ENCODE data around the gene TTC21A.

Gene TTC21A

DNA sequence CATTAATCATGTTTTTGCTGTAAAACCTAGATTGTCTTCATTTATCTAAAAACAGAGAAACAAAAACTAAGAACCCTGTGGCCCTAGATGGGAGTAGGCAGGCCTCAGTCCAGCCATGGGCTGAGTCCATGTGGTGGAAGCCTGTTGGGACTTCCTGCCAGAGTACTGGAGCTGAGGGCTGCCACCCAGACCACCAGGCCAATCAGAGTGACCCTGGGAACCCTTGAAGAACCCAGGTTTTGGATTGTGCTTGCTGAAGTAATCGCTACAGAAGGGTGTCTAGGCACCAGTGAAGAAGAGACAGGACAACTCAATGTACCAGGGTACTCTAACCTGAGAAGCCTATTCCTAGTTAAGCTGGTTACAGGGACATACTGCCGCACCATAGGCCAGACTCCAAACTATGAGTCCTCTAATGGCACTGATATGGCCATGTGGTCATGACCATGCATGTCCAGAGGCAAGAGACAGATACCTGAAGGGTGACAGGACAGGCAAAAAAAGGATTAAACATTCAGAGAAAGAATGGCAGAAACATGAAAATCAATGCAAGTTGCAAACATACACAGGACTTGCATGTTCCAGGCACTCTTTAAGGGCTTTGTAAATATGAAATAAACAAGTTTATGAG lies 33.0 kb downstream of the TTC21A start:
- no peaks in the 10 kb centered on the region for H3K4me1 ChIP-seq (ENCODE audit: insufficient read depth, low read length)
- no peak overlapping the region for H3K4me3 ChIP-seq (ENCODE audit: low read length)
- no peak overlapping the region for H3K9ac ChIP-seq (ENCODE audit: low read depth, low read length)
- peaks cover 54% of the 10 kb centered on the region for H3K36me3 ChIP-seq (ENCODE audit: insufficient read depth, low read length)
- 96% methylated on average over 2 of the region's 2 CpGs for WGBS
- no peak overlapping the region for H3K27ac ChIP-seq (ENCODE audit: low read depth, low read length)
- no peaks in the 10 kb centered on the region for H3K27me3 ChIP-seq (ENCODE audit: insufficient read depth, low read length)
- H3K9me3 ChIP-seq (ENCODE audit: insufficient read depth, low read depth, low read length) = no peaks in the 10 kb centered on the region

- Histone ChIP-seq H3K4me3 (ENCODE audit: low read length) (no peak overlapping the region), H3K9me3 (ENCODE audit: insufficient read depth, low read depth, low read length) (no peaks in the 10 kb centered on the region), H3K27me3 (ENCODE audit: insufficient read depth, low read length) (no peaks in the 10 kb centered on the region), H3K4me1 (ENCODE audit: insufficient read depth, low read length) (no peaks in the 10 kb centered on the region), H3K36me3 (ENCODE audit: insufficient read depth, low read length) (peaks cover 64% of the 10 kb centered on the region), H3K9ac (ENCODE audit: low read depth, low read length) (no peak overlapping the region), H3K27ac (ENCODE audit: low read depth, low read length) (no peak overlapping the region)
- WGBS = 93% methylated on average over 4 of the region's 4 CpGs
Observed at GRCh38 chr3:39141171-39141995, 33.9 kb downstream of the TTC21A start.

DNA sequence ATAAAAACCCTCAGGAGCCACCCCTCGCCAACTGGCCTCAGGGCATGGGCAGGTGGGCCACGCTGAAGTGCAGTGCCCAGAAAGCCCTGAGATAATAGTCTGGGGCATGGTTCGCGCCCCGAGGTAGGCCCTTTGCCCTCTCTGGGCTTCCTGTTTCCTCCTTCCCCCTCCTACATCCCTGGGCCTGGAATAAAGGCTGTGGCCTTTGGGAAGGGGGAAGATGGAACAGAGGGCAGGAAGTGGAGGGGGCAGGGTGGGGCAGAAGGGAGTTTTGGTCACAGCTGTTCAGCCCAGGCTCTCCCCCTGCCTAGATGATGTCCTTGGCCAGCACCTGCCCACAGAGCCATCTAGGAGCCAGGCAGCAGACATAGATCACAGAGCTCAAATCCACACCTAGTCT lies 34.6 kb downstream of the TTC21A start:
- 89% methylated on average over 4 of the region's 5 CpGs for WGBS
- peaks cover 65% of the 10 kb centered on the region for H3K36me3 ChIP-seq (ENCODE audit: insufficient read depth, low read length)
- no peak overlapping the region for H3K27ac ChIP-seq (ENCODE audit: low read depth, low read length)
- no peak overlapping the region for H3K4me3 ChIP-seq (ENCODE audit: low read length)
- H3K9me3 ChIP-seq (ENCODE audit: insufficient read depth, low read depth, low read length) = no peaks in the 10 kb centered on the region
- no peaks in the 10 kb centered on the region for H3K27me3 ChIP-seq (ENCODE audit: insufficient read depth, low read length)
- H3K4me1 ChIP-seq (ENCODE audit: insufficient read depth, low read length) = no peaks in the 10 kb centered on the region; the same call in 1 of the 2 replicates
- H3K9ac ChIP-seq (ENCODE audit: low read depth, low read length) = no peak overlapping the region

- H3K27me3 ChIP-seq (ENCODE audit: insufficient read depth, low read length) = no peaks in the 10 kb centered on the region
- no peak overlapping the region for H3K27ac ChIP-seq (ENCODE audit: low read depth, low read length)
- H3K4me3 ChIP-seq (ENCODE audit: low read length) = no peak overlapping the region
- peaks cover 65% of the 10 kb centered on the region for H3K36me3 ChIP-seq (ENCODE audit: insufficient read depth, low read length)
- H3K9me3 ChIP-seq (ENCODE audit: insufficient read depth, low read depth, low read length) = no peaks in the 10 kb centered on the region
- no peak overlapping the region for H3K9ac ChIP-seq (ENCODE audit: low read depth, low read length)
- WGBS = 84% methylated on average over 14 of the region's 14 CpGs
- peaks cover 11% of the 10 kb centered on the region for H3K4me1 ChIP-seq (ENCODE audit: insufficient read depth, low read length)
Observed at GRCh38 chr3:39143051-39143885, 35.8 kb downstream of the TTC21A start.

- Histone ChIP-seq H3K9ac (ENCODE audit: low read depth, low read length) (no peak overlapping the region), H3K27ac (ENCODE audit: low read depth, low read length) (no peak overlapping the region), H3K27me3 (ENCODE audit: insufficient read depth, low read length) (no peaks in the 10 kb centered on the region), H3K4me1 (ENCODE audit: insufficient read depth, low read length) (peaks cover 20% of the 10 kb centered on the region), H3K9me3 (ENCODE audit: insufficient read depth, low read depth, low read length) (no peaks in the 10 kb centered on the region), H3K36me3 (ENCODE audit: insufficient read depth, low read length) (peaks cover 65% of the 10 kb centered on the region), H3K4me3 (ENCODE audit: low read length) (no peak overlapping the region)
- 94% methylated on average over 20 of the region's 20 CpGs for WGBS
Observed at GRCh38 chr3:39144095-39144747, 36.7 kb downstream of the TTC21A start.

DNA sequence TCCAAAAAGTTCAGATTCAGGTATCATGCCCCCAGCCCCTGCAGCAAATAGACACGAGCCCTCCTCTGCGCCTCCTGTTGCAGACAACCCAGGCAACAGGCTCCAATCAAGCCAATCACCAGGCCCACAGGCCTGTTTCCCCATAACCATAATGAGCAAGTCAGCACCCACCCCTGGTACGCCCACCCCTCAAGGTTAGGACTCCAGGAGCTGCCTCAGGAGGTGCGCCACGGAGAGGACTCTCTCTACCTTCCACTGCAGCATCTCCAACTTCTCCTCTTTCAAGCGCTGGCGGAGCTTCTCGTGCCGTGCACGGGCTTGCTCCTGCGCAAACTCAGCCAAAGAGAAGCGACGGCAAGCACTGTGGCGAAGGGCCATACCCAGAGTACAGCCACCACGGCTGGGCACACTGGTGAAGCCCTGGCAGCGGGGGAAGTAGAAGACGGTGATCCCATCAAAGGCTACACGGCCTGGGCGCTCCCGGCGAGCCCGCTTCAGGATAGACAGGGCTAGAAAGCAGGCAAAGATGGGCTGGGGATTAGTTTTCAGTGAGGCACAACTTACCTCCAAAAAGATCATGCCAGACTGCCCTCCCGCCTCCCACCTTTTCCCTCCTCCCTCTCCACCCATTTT lies 37.4 kb downstream of the TTC21A start:
- 94% methylated on average over 23 of the region's 23 CpGs for WGBS
- Histone ChIP-seq H3K27me3 (ENCODE audit: insufficient read depth, low read length) (no peaks in the 10 kb centered on the region), H3K27ac (ENCODE audit: low read depth, low read length) (no peak overlapping the region), H3K4me3 (ENCODE audit: low read length) (no peak overlapping the region), H3K36me3 (ENCODE audit: insufficient read depth, low read length) (peaks cover 65% of the 10 kb centered on the region), H3K9ac (ENCODE audit: low read depth, low read length) (no peak overlapping the region), H3K9me3 (ENCODE audit: insufficient read depth, low read depth, low read length) (no peaks in the 10 kb centered on the region), H3K4me1 (ENCODE audit: insufficient read depth, low read length) (peaks cover 27% of the 10 kb centered on the region)

- Histone ChIP-seq H3K36me3 (ENCODE audit: insufficient read depth, low read length) (peaks cover 55% of the 10 kb centered on the region), H3K27me3 (ENCODE audit: insufficient read depth, low read length) (no peaks in the 10 kb centered on the region), H3K9me3 (ENCODE audit: insufficient read depth, low read depth, low read length) (no peaks in the 10 kb centered on the region), H3K27ac (ENCODE audit: low read depth, low read length) (no peak overlapping the region), H3K9ac (ENCODE audit: low read depth, low read length) (no peak overlapping the region), H3K4me3 (ENCODE audit: low read length) (no peak overlapping the region), H3K4me1 (ENCODE audit: insufficient read depth, low read length) (peaks cover 39% of the 10 kb centered on the region)
- 85% methylated on average over 11 of the region's 11 CpGs for WGBS
Observed at GRCh38 chr3:39146083-39146501, 38.6 kb downstream of the TTC21A start.

DNA sequence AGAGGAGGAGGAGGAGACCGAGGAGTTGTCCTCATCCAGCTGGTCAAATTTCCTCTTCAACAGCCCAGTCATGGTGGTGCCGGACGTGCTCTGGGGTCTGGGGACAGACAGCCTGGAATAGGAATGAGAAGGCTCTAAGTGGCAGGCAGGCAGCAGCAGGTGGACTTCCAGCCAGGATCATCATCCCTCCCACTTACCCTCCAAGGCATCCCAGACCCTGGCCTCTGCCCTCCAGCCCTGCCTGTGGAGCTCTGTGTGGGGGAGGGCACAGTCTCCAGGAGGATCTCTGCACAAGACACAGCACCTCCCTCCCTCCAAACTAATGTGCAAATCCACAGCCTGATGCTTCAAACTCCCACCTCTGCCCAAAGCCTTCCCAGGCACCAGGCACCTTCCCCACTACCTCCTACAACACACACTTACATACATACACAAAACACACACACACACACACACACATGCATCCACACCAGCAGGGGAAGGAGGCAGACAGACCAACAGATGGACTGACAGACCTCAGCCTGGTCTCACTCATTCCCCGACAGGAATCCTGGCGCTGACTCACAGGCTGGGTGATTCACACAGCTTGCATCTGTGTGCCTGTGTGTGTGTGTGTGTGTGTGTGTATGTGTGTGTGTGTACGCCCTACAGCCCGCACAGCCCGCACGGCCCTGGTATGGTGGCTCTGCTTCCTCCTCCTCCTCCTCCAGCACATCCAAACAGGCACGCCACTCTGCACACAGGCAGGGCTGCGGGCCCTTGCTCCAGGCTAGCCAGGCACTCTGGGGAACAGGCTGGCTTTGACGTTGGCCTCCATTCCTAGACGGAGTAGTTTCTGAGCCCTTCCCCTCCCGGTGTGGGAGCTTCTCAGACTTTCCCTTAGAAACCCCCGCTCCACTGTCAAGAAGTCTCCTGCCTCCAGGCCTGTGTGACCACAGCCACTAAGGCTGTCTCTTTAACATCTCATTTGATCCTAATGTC lies 39.4 kb downstream of the TTC21A start:
- H3K9ac ChIP-seq (ENCODE audit: low read depth, low read length) = peak overlapping the region; percentile 29; the same call in 1 of the 2 replicates
- H3K9me3 ChIP-seq (ENCODE audit: insufficient read depth, low read depth, low read length) = no peaks in the 10 kb centered on the region
- H3K36me3 ChIP-seq (ENCODE audit: insufficient read depth, low read length) = peaks cover 46% of the 10 kb centered on the region
- H3K4me3 ChIP-seq (ENCODE audit: low read length) = no peak overlapping the region
- 67% methylated on average over 14 of the region's 15 CpGs for WGBS
- peak overlapping the region; percentile 59 for H3K27ac ChIP-seq (ENCODE audit: low read depth, low read length)
- H3K27me3 ChIP-seq (ENCODE audit: insufficient read depth, low read length) = no peaks in the 10 kb centered on the region
- peaks cover 47% of the 10 kb centered on the region for H3K4me1 ChIP-seq (ENCODE audit: insufficient read depth, low read length)

- WGBS = 70% methylated on average over 9 of the region's 9 CpGs
- no peaks in the 10 kb centered on the region for H3K27me3 ChIP-seq (ENCODE audit: insufficient read depth, low read length)
- no peak overlapping the region for H3K4me3 ChIP-seq (ENCODE audit: low read length)
- peaks cover 48% of the 10 kb centered on the region for H3K4me1 ChIP-seq (ENCODE audit: insufficient read depth, low read length)
- no peaks in the 10 kb centered on the region for H3K9me3 ChIP-seq (ENCODE audit: insufficient read depth, low read depth, low read length)
- peak overlapping the region; percentile 29; the same call in 1 of the 2 replicates for H3K9ac ChIP-seq (ENCODE audit: low read depth, low read length)
- peak overlapping the region; percentile 59 for H3K27ac ChIP-seq (ENCODE audit: low read depth, low read length)
- H3K36me3 ChIP-seq (ENCODE audit: insufficient read depth, low read length) = peaks cover 37% of the 10 kb centered on the region
Observed at GRCh38 chr3:39147711-39148434, 40.4 kb downstream of the TTC21A start.
